ENCODE data around the gene PDK2.

PDK2 gene

DNA sequence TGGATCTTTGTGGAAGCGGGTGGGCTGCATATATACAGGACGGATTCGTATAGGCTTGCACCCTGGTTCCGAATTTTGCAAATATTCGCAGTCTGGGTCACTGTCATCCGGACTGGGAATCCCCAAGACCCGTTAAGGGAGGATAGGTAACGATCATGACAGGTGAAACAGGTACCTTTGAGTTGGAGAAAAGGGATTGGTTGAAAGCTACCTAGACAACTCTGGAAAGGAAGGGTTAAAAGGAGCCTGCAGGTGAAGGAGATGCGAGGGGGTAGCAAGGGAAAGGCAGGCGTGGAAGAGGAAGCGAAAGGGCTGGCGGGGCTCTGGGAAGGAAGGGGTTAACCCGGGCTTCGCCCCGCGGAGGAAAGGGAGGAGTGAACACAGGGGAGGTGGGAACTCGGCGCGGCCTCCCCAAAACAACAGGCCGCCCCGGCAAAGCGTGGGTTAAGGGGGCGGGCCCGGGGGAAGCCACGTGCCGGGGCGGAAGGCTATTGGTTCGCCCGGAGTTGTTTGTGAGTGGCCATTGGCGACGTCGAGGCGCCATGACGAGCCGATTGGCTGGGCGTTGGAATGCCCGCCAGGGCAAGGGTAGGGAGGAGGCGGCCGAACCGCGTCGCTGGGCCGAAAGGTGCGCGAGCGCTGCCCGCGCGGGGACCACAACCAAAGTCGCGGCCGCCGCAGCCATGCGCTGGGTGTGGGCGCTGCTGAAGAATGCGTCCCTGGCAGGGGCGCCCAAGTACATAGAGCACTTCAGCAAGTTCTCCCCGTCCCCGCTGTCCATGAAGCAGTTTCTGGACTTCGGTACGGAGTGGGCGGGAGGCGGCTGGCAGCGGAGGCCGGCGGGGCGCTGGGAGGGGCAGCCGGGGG is at the start of gene PDK2:
PDK2 (plus strand) TSS at position 599 of the 867 bp plus-strand sequence; CDS start at position 684, 85 bp downstream.
- DNase-seq, result peak; percentile 89

DNA sequence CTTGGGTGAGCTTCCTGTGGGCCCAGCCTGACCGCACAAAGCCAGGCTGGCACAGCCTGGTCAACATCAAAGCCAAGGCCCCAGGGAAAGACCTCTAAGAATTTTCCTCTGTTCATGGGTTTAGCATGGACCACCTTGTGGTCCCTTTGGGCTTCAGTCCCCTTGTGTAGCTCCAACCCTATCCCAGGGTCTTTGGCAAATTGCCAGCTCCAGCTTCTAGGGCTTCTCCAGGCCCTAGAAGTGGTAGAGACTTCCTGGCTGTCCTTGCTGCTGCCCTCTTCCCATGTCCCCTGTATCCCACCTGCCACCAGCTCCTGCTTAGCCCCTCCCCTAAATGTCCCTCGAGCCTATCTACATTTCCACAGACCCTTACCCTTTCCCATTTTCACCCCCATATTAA is 49.0 kb upstream of the PDK2 start:
- DNase-seq, result no peak

DNA sequence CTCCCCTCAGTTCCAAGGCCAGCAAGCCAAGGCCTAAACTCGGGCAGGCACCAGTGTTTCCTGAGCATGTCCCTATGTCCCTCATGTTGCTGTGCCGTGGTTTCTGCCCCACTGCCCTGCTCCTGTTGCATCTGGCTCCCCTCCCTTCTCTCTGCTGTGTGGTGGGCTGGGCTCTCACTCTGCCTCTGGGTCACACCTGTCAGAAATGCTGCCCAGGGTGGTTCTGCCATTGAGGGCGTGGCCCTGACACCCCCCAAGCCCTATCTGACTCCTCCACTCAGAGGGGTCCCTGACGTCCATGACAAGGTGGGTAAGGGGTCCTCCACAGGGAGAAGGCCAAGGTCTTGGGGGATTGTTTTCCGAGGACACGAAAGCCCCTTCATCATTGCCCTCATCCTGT is 48.5 kb upstream of the PDK2 start:
- no peak for DNase-seq

DNA sequence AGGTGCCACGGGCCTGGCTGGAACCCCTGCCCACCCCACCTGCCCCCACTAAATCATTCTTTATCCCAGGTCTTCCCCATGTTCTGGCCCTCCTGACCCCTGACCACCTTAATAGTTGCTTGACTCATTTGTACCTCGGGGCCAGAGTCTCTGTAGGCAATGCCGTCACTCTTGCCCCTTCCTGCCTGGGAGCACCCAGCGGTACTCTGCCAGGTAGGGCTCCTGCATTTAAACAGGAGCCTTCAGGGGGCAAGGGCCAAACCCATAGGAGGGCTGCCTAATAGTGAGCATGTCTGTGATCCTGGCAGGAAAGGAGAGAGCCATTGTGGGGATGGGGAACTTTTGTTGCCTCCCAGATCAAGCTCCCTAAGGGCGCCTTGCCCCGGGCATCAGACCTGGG is 48.1 kb upstream of the PDK2 start:
- no peak for DNase-seq

DNA sequence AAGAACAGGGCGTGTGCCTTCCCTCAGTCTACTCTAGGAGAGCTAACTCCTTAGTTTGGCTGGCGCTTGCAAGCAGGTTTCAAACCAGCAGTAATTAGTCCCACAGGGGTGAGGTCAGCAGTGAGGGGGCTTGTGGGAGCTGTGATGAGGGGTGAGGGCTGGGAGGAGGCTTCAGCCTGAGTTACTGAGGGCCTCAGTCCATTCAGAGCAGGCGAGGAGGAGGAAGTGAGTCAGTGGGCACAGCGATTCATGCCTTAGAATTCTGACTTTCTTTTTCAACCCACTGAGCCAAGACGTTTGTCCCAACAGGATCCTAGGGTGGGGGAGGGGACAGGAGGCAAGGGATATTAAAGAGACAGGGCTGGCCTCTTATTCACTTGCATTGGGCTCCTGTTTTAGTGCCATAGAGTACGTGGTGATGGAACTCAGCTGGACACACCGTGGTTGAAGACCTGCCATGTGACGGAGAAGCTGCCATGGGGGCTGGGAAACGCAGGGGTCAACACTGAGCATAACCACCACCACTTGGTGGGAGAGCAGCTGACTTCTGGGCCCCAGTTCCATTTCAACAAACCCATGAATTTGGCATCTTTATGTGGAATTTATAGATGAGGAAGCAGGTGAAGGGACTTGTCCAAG is 47.5 kb upstream of the PDK2 start:
- no peak for DNase-seq

DNA sequence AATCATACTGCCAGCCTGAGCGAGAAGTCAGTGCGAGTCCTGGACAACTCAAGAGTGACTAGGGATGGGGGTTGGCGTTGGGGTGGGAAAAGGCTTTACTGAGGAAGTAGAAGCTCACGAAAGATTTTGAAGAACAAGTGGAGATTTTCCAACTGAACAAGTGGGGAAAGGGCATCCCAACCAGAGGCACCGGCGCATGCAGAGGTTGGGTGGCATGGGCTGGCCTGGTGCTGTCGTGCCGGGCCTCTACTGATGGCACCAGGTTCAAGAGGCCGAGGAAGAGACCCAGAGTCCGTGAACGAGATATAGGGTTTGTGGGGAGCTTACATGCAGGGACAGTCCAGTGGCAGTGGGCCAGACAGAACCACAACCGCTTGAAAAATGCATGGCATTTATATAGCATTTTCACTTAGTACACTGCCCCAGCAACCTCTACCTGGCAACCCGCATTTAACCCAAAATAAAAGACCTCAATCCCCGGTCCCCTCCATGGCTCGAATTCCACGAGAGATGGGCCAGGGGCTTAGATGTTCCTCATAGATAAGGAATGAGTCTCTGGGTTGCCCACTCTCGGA is 46.9 kb upstream of the PDK2 start:
- no peak for DNase-seq

DNA sequence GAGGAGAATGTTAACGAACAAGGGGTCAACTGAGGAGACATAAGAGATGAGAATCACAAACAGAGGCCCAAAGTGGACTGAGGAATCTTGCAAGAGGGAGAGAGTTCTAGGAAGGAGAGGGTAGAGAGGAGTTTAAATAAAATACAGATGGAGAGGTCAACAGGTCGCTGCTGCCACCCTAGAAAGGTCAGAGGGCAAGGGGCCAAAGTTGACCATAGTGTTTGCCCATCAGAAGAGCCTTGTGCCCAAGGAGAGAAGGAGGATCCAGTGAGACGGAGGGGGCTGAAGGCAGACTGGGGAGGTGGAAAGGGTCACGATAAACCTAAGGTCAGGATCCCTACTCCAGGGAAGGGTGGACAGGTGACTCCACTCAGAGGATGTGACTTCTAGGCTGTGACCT is 46.2 kb upstream of the PDK2 start:
- DNase-seq, result no peak

DNA sequence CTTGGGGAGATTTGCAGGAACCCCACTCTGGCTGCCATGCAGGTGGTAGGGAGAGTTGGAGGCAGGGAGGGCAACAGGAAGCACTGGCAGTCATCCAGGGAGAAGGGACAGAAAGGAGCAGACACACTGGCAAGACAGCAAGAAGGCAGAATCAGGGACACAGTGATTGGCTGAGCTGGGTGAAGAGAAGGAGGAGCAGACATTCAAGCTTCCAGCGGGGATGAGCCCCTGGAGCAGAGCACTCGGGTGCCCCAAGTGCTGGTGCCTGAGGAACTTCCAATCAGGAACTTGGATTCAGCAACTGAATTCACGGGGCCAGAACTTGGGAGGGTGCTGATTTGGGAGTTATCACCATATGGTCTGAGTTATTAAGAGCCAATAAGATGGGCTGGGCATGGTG is 45.5 kb upstream of the PDK2 start:
- DNase-seq, result no peak

DNA sequence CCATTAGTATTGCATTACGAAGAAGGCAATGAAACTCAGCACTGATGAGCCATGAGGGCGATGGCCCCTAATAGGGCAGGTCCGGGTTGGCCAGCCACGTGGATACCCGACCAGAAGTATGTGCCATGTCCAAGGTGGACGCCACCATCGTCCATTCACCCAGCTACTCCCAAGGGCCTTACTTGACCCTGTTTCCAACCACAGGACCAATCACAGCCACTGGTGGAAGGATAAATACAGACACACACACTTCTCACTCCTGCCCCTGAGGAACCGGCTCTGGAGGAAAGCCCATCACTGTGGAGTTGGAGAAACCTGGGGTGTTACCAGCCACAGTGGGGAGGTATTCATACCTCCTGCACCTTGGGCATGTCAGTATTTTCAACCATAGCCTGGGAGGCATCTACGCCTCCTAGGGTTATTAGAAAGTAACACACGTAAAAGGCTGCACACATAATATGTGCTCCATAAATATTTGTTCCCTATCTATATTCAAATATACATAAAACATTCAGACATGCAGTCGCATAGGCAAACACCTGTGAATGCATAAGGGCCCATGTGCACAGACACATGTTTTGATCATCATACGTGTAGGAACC is 44.6 kb upstream of the PDK2 start:
- DNase-seq, result no peak

DNA sequence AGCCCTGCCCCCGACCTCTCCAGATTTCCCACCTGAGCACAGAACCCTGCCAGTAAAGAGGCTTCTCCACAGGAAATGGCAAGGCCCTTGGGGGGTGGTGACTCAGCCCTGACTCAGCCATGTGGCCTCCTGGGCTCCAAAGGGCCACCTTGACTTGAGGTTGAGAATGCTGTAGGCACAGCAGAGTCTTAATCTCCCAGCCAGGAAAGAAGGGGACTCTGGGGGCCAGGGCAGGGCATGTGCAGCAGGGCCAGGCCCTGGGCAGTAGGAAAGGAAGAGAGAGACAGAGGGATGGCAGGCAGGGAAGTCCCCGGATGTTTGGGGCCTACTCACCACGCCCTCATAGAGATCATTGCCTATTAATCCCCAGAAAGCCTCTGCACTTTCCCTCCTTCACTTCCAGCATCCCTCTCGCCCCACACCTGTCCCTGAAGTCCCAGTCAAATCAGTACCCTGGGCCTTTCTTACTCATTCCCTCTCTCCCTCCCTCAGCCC is 44.0 kb upstream of the PDK2 start:
- DNase-seq, result no peak

DNA sequence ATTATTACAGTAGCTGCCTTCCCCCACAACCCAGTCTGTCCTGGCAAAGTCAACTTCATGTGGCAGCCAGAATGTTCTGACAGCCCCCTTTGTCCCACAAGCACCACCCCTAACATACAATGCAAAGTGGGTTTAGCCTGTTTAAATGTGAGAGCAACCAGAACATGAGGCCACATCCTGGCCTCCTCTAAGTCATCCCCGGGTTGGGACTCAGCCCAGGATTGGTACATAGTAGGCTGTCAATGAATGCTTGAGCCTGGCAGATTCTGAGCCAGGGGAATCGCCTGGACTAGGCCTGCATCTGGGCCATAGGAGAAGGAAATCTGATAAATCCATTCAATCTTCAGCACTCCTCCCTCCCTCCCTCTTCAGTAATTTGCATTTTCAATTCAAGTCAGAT is 43.5 kb upstream of the PDK2 start:
- DNase-seq, result no peak

DNA sequence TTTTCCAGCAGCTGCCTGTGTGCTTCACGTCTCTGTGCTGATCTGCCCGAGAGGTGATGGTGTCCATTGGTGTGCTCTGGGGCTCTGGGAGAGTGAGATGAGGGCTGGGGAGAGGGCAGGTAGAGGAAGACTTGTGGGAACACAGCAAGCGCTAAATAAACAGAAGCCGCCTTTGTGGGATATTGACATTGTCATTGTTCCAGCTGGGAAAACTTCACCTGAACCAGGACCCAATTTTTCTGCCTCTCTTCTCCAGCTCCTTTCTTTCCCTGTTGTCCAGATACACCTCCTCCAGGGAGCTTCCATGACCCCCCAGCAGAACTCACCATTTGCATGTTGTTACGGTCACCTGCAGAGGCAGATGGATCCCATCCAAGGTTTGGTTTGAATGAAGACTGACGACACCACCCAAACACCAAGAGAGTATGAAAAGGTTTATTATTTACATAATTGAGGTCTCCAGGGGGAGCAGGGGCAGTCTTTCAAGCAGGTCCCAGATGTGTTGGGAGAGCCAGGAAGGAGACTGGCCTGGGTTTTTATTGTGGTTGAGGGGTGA is 42.8 kb upstream of the PDK2 start:
- DNase-seq, result peak; percentile 68

DNA sequence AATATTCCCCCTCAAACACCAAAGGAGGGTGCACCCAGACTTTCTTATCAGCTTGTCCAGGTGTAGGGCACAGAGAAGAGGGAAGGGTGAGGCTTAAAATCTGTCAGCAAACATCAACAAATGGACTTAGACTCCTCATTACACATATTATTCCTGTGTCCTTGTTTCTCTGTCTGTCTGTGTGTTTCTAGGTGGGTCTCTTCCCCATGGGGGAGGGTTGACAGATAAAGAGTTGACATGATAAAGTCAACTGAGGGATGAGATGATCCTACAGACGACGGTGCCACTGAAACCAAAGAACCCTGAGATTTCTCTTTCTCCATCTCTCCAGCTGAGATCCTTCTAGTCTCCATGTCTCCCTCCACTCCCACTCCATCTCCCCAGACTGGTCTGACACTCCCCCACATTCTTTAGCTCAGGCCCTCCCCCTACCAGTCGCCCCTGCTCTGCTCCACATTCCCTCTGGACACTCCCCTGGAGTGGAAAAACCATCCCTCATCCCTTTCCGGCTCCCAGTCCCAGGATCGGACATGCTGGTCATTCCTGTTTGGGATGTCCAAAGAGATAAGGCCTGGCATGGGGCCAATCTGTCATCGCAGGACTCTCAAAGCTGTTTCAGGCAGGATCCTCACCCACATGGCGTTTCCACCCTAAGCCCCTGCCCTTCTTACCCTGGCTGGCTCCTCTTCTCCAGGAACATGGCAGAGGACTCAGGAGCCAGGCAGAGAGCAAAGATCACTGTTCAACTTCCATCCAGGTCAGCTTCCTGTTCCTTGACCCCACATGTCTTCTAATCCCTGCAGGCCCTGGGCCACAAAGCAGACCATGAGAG is 42.1 kb upstream of the PDK2 start:
- DNase-seq, result no peak

DNA sequence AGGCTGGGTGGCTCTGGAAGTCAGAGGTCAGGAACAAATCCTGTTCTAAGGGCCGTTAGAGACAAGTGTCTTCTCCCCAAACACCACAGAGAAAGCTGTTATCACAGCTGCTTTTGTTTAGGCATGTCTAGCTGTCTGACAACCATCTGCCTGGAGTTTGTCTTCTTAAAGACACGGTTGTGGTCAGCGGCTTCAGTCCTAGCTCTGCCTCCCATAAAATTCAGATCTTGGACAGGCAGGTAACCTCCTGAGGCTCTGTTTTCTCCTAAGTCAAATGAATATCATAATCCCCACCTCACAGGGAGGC is 41.5 kb upstream of the PDK2 start:
- DNase-seq, result no peak

DNA sequence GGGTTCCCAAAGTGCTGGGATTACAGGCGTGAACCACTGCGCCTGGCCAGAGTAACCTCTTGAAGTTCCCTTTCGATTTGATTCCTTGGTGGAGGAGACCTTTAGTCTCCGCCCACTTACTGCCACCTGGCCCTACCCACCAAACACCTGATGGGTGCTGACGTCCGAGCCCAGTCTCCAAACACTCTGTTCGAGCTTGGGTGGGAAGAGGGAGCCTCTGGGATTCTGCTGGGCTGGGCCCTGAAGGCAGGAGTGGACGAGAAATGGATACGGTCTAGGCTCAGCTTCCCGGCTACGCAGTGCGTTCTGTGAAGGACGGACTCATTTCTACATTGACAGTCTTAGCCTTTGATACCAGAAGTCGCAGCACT is 40.1 kb upstream of the PDK2 start:
- peak; percentile 94 for DNase-seq

DNA sequence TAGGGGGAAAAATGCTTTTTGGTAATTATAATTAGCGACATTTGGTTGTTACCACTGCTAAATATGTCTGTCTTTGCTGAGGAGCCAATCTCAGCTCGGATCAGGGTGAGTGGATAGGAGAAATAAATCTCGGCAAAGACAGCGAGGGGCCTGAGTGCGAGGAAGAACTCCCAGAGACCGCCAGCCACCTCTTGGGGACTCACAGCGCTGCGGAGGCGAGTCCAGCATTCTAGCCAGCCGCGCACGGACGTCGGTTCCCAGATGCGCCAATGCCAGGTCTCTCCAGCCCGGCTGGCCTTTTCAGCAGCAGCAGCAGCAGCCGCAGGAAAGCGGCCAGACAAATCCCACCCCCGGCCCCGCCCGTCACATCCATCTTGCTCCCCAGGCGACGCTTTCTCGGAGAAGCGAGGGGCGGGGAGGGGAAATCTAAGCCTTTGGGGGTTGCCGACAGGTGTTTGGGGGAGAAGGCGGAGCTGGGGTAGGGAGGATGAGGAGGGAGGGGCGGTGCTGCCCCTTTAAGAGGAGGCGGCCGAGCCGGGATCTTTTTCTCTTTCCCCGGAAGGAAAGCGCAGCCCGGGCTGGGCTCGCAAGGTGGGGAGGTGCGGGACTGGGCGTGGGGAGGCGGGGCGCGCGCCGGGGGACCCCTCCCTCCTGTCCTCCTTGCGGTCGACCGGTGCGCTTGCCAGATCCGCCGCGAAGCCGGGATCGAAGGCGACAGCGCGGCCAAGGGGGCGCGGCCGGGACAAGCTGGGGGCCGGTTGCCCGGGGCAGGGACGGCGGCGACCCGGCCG is 39.5 kb upstream of the PDK2 start, which contains the start of gene ITGA3:
ITGA3 (plus strand) TSS at position 685 of the 791 bp plus-strand sequence. CDS start 330 bp downstream, outside the sequence.
- DNase-seq, result peak; percentile 67

DNA sequence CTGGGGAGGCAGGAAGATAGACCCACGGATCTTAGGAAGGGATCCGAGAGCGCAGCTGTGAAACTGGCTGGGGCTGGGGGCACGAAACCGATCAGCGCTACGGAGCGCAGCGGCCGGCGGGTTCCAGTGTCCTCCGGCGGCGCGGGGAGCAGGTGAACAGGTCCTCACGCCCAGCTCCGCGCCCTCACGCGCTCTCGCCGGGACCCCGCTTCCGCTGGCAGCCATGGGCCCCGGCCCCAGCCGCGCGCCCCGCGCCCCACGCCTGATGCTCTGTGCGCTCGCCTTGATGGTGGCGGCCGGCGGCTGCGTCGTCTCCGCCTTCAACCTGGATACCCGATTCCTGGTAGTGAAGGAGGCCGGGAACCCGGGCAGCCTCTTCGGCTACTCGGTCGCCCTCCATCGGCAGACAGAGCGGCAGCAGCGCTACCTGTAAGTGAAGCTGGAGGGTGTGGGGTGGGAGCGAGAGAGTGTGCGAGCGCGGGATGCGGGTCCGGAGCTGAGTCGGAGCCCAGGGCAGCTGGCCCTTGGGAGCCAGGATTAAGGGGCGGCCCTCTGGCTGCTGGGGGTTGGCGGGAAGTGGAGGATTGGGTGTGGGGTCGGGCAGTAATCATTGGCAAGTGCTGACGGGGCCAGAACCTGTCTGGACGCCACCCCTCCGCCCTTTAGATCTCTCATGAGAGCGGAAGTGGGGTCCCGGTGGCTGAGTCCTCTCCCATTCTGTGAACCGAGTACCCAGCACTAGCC is 38.8 kb upstream of the PDK2 start:
- peak; percentile 46 for DNase-seq

DNA sequence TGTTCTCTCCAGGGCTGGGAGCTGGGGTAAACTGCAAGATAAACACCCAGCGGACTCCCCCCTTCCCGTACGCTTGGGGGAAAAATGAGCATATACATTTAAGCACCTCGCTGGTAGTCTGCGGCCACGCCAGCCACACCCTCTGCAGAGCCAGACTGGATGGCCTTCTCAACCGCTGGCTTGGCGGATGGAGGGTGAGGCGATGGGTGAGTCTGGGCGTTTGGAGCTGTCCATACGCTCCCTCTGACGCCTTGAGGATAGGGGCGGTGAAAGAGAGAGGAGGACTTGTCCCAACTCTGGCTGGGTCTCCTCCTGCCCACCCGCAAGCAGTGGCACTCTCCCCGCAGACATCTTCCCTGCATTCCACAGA is 38.2 kb upstream of the PDK2 start:
- no peak for DNase-seq

DNA sequence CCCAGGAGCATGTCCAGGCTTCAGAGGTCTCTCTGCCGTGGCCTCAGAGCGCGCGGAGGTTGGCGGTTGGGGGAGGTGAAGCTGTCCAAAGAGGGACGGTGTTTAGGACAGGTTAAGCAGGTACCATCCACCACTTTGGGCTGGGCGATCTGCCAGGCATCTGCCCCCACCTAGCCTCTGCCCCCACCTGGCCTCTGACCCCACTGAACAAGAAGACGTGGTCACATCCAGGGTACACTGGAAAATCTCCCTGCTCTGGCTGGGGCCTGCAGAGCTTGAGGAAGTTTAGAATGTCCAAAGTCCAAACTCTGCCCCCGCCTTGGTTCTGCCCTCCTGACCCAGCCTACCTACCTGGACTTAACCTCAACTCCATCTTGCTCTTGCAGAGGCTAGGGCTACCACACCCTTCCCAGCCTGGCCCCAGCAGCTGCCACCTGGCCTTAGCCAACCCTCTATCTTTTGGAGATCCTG is 37.6 kb upstream of the PDK2 start:
- DNase-seq, result no peak

DNA sequence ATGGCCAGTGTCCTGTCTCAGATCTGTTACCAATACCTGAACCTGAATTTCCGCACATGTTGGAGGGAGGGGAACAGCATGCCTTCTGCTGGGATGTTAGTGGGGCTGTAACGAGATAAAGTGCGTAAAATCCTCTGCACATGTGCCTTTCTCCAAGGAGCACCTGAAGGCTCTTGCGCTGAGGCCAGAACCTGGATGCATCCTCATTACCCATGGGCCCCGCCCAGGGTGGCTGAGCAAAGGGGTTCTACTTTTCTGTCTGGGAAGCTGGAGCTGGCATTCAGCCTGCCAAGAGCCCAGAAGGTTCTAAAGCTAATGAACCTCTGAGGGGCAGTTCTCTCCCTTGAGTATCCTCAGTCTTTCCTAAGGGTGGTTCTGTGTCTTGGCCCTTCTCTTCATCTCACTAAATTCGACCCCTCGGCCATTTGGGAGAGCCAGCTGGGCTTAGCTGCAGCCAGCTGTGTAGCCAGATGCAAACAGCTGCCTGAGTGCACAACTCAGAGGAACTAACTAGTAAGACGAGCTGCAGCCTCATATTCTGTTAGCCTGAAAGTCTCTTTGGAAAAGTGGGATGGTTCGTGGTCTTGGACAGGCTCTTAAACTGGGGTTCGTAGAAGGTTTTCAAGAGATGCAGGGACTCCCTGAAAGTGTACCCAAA is 36.7 kb upstream of the PDK2 start:
- DNase-seq, result no peak

All from NCI-H2029 (cell line).